NCI-H2227 (cell line): Measurements from ENCODE around the gene ARAP3.
"Not testable (repeated sequence)": the region's sequence is repeated elsewhere in the genome, so short reads cannot be mapped to it uniquely, and the experiment has no call there.

Experiments used
- DNase-seq: peaks from one replicate; lab custom pipeline; 2025; ENCODE audit not compliant: unreplicated experiment; lab: John Stamatoyannopoulos, UW

Gene ARAP3

GRCh38 chr5:141618030-141618803 is 63.8 kb downstream of the ARAP3 start:
- DNase-seq: peak; percentile 48

- DNase-seq: no peak
These were observed 64.4 kb downstream of the ARAP3 start for GRCh38 chr5:141617682-141618029.

GRCh38 chr5:141617128-141617527 is 64.9 kb downstream of the ARAP3 start:
- DNase-seq: no peak

DNA sequence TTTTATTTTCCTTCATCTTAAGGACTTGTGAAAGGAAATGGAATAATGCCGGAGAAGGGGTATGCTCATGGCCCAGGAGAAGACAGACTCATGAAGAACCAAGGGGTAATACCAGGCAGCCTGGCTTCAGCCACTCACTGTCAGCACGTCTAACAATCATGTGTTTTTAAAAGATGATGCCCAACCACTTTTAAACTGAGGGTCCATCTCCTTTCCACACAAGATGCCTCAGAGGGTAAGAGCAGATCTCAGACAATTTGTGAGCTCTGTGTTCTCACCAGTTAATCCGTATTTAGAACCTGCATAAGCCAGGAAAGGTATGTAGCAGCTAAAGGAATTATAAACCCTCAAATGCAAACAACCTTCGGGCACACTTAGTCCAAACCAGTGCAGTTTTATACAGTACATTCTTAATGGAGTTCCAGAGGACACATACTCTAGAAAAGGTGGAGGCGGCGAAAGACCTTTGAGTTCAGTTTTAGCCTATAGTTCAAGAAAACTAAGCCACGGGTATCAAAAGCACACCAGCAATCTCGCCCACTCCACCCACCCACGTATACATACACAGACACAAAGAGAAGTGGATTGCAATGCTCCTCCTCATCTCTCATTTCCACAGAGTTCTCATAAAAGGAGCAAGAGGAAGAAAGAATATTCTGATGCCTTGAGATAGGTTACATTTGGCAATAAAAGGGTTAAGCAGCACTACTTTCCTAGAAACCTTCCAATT is 65.9 kb downstream of the ARAP3 start:
- DNase-seq: no peak

DNA sequence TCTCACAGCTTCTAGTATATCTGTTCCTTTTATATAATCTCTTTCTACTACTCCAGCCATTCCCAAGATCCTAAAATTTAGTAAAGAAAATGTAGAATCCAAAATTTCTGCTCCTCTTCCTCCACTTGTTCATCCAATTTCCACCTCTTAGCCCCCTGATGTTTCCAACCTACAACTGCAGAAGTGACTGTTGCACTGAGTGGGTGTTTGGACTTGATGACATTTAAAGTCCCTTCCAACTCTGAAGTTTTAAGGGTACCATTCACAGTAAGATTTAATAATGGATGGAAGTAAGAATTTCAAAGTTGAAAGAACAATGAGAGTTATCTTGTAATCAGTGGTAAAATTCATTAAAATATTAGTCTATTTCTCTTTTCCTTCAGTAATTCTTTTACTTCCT is 68.7 kb downstream of the ARAP3 start:
- no peak for DNase-seq

GRCh38 chr5:141611289-141611688 is 70.7 kb downstream of the ARAP3 start:
- no peak for DNase-seq

DNA sequence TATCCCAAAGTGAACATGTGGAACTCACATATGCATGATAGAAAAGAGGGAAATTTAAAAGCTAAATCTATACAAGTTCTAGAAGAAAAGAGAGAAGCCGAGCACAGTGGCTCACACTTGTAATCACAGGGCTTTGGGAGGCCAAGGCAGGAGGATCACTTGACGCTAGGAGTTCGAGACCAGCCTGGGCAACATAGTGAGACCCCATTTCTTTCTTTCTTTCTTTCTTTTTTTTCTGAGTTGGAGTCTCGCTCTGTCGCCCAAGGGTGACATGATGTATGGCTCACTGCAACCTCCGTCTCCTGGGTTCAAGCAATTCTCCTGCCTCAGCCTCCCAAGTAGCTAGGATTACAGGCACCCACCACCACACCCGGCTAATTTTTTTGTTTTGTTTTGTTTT is 72.1 kb downstream of the ARAP3 start:
- not testable (repeated sequence) for DNase-seq

- no peak for DNase-seq
These were observed 73.0 kb downstream of the ARAP3 start for GRCh38 chr5:141609044-141609443.

DNA sequence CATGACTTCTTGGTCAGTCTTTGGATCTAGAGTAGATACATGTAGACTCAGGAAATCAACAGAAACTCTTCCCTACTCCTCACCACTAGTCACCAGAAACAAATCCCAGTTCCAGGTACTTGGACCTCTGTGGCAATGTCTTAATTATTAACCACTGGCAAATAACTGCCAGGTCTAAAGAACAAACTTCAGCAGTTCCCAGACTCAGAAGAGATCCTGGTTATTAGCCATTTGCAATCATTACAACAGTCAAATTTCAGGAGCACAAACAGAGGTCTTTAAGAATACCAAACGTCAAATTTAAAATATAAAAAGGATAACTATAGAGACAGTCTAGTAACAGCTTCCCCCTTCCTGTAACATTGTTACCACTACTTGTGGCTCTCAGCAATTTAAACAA is 73.5 kb downstream of the ARAP3 start:
- DNase-seq: no peak

- no peak for DNase-seq
These were observed 74.0 kb downstream of the ARAP3 start for GRCh38 chr5:141608046-141608445.

GRCh38 chr5:141605523-141606277 is 76.3 kb downstream of the ARAP3 start:
- no peak for DNase-seq

DNA sequence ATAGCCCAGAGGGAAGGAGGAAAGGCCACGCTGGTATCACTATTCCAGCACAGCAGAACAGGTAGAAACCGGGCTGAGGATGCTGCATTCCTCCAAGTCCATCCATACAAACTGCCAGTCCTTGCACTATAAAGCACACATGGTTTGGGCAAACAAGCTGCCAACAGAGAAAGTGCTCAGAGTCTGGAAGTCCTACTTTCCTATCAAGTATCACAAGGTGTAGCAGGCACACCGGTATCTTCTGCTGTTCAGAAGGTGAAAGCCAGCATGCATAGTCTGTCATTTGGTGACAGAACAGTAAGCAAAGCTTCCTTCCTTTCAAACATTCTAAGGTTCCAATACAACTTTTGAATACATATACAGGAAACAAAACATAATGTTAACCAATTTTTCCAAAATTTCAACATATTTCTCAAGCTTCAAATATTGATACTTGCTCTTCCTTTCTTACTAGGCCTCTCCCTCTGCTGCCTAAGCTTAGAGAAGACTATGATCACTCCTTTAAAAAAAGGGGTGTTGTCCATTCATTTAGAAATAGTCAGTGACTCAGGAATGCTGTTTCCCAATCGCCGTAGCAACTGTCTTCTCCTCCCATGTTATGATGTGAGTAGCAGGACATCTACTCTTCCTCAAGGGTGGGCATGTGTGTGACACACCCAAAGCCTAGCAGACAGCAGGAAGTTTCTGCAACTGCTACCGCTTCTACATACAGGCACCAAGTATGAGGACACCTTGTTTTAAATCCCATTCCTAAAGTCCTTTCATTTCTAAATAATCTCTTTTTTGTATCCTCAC is 77.9 kb downstream of the ARAP3 start:
- no peak for DNase-seq
